HCT116 (cell line): Measurements from ENCODE around the gene OBSCN. TPM values are rescaled to one million over a fixed set of nuclear protein-coding genes. Genes with fewer than 3 reads are reported as not detected.

Experiments used
- ATAC-seq: fragments of 200-7000 bp; cut with Tn5 transposase; 2 replicates; pipeline ENCODE4 v1.9.1; 2020; ENCODE audit warnings: mild to moderate bottlenecking, moderate library complexity
- BruUV-seq: library from RNA; stranded (reverse); fragments of 400-500 nt; replicated peaks from 2 replicates; lab custom pipeline; 2021; lab: Mats Ljungman, UMichigan
- CTCF ChIA-PET: fragments of 300-600 bp; sonication (Branson Sonifier 250); formaldehyde crosslinking; loops from one replicate; lab custom pipeline; 2021; ENCODE audit warnings: antibody characterized with exemption; lab: Charles Lee
- POLR2A ChIA-PET: fragments of 300-600, 350-600 bp; sonication (Branson Sonifier 250); formaldehyde crosslinking; loops from one replicate; lab custom pipeline; 2021; ENCODE audit warnings: antibody characterized with exemption; lab: Charles Lee
- RAD21 ChIA-PET, 2 experiments: fragments of 300-600 bp; sonication (Branson Sonifier 250); formaldehyde crosslinking; loops; one replicate each; lab custom pipeline; 2023; ENCODE audit warnings: low total read pairs in 2 of 2; ENCODE audit not compliant: uncharacterized antibody in 2 of 2, unreplicated experiment in 2 of 2, low non-redundant PET in 1 of 2; lab: Charles Lee
- DNase-seq: peaks from one replicate; pipeline ENCODE4 v3.0.0-alpha.2; 2010; ENCODE audit warnings: low read depth, low spot score
- H2AFZ ChIP-seq: fragments of 200-600 bp; shearing (Covaris generic), sonication (generic); 2 replicates; pipeline ENCODE4 v1.6.1; 2017; ENCODE audit warnings: low read depth, mixed run types, mixed read lengths, antibody characterized with exemption, low read length; ENCODE audit not compliant: poor library complexity, severe bottlenecking
- H3K27ac ChIP-seq: 2 replicates; pipeline ENCODE4 v1.5.1; 2012; ENCODE audit warnings: low read depth, low read length
- H3K27me3 ChIP-seq: fragments of 200-600 bp; sonication (generic); 2 replicates; pipeline ENCODE4 v1.6.1; 2016; ENCODE audit warnings: mixed run types, low read length, mixed read lengths; ENCODE audit not compliant: insufficient read depth
- H3K36me3 ChIP-seq, 2 experiments: fragments of 200-500 bp in 1 of 2; fragments of 200-600 bp in 1 of 2; sonication (Bioruptor generic) in 1 of 2; sonication (generic) in 1 of 2; 2 replicates each; pipeline versions ENCODE4 v1.5.1 to v1.6.1; 2014 to 2016; ENCODE audit warnings: low read length in 2 of 2, inconsistent platforms in 1 of 2, mixed read lengths in 1 of 2, mixed run types in 1 of 2; ENCODE audit not compliant: insufficient read depth in 2 of 2, control insufficient read depth in 1 of 2
- H3K4me1 ChIP-seq, 2 experiments: fragments of 200-600 bp in 1 of 2; sonication (generic) in 1 of 2; 2 replicates each; pipeline versions ENCODE4 v1.5.1 to v1.6.1; 2012 to 2017; ENCODE audit warnings: low read length in 2 of 2, inconsistent platforms in 1 of 2, mild to moderate bottlenecking in 1 of 2, mixed read lengths in 1 of 2, mixed run types in 1 of 2, moderate library complexity in 1 of 2; ENCODE audit not compliant: insufficient read depth in 2 of 2, control insufficient read depth in 1 of 2
- H3K4me2 ChIP-seq: fragments of 200-600 bp; sonication (generic); 2 replicates; pipeline ENCODE4 v1.6.1; 2017; ENCODE audit warnings: mixed run types, low read length, mixed read lengths
- H3K4me3 ChIP-seq, 2 experiments: fragments of 200-600 bp in 1 of 2; sonication (generic) in 1 of 2; replicated peaks in 1 of 2; 2 replicates each; pipeline ENCODE4 v1.5.1; 2011 to 2016; ENCODE audit warnings: low read length in 2 of 2, control low read depth in 1 of 2, low read depth in 1 of 2, mild to moderate bottlenecking in 1 of 2, mixed read lengths in 1 of 2, mixed run types in 1 of 2
- H3K79me2 ChIP-seq: fragments of 200-600 bp; sonication (generic); 2 replicates; pipeline ENCODE4 v1.6.1; 2017; ENCODE audit warnings: mild to moderate bottlenecking, mixed run types, low read length, moderate library complexity, mixed read lengths; ENCODE audit not compliant: insufficient read depth
- H3K9ac ChIP-seq: fragments of 200-600 bp; sonication (generic); 2 replicates; pipeline ENCODE4 v1.6.1; 2016; ENCODE audit warnings: low read length, mixed read lengths
- H3K9me2 ChIP-seq: fragments of 200-600 bp; sonication (generic), shearing (Covaris generic); 2 replicates; pipeline ENCODE4 v1.6.1; 2017; ENCODE audit warnings: mixed run types, mild to moderate bottlenecking, moderate library complexity; ENCODE audit not compliant: insufficient read depth
- H3K9me3 ChIP-seq, 2 experiments: fragments of 200-500 bp in 1 of 2; fragments of 200-600 bp in 1 of 2; sonication (Bioruptor generic) in 1 of 2; sonication (generic) in 1 of 2; 2 replicates each; pipeline ENCODE4 v1.6.1; 2014 to 2017; ENCODE audit warnings: low read length in 2 of 2, mixed read lengths in 2 of 2, inconsistent platforms in 1 of 2, low read depth in 1 of 2, mild to moderate bottlenecking in 1 of 2, mixed run types in 1 of 2, moderate library complexity in 1 of 2; ENCODE audit not compliant: control insufficient read depth in 1 of 2, insufficient read depth in 1 of 2
- H4K20me1 ChIP-seq: fragments of 200-600 bp; sonication (generic), shearing (Covaris generic); 2 replicates; pipeline ENCODE4 v1.6.1; 2017; ENCODE audit warnings: mixed run types, mild to moderate bottlenecking, moderate library complexity; ENCODE audit not compliant: insufficient read depth
- CBX3 ChIP-seq: IDR thresholded peaks from 2 replicates; pipeline ENCODE4 v1.6.1; 2012; ENCODE audit warnings: low read depth
- CEBPB ChIP-seq: IDR thresholded peaks from 2 replicates; pipeline ENCODE4 v1.6.1; 2012; ENCODE audit warnings: low read depth
- EGR1 ChIP-seq: IDR thresholded peaks from 2 replicates; pipeline ENCODE4 v1.6.1; 2012; ENCODE audit warnings: low read depth
- ELF1 ChIP-seq: IDR thresholded peaks from 2 replicates; pipeline ENCODE4 v1.6.1; 2012; ENCODE audit warnings: low read depth, borderline replicate concordance
- EZH2 ChIP-seq: fragments of 200-600 bp; sonication (generic); IDR thresholded peaks from 2 replicates; pipeline ENCODE4 v1.6.1; 2017; ENCODE audit warnings: antibody characterized with exemption, mixed run types
- EZH2phosphoT487 ChIP-seq: fragments of 200-600 bp; IDR thresholded peaks from 2 replicates; pipeline ENCODE4 v1.6.1; 2018; ENCODE audit warnings: antibody characterized with exemption, borderline replicate concordance
- JUND ChIP-seq: IDR thresholded peaks from 2 replicates; pipeline ENCODE4 v1.6.1; 2012
- POLR2A ChIP-seq: IDR thresholded peaks from 2 replicates; pipeline ENCODE4 v1.7.0; 2011; ENCODE audit warnings: borderline replicate concordance; ENCODE audit not compliant: insufficient read depth, insufficient read length; ENCODE audit errors: extremely low read depth
- POLR2AphosphoS5 ChIP-seq: IDR thresholded peaks from 2 replicates; pipeline ENCODE4 v1.6.1; 2011; ENCODE audit warnings: mild to moderate bottlenecking, low read depth, low read length, moderate library complexity
- RAD21 ChIP-seq: IDR thresholded peaks from 2 replicates; pipeline ENCODE4 v1.6.1; 2012; ENCODE audit warnings: low read depth, mild to moderate bottlenecking
- SIN3A ChIP-seq: IDR thresholded peaks from 2 replicates; pipeline ENCODE4 v1.6.1; 2012; ENCODE audit warnings: low read depth
- SP1 ChIP-seq: IDR thresholded peaks from 2 replicates; pipeline ENCODE4 v1.6.1; 2012; ENCODE audit warnings: low read depth
- TCF7L2 ChIP-seq: IDR thresholded peaks from 2 replicates; pipeline ENCODE4 v1.7.0; 2011; ENCODE audit warnings: borderline replicate concordance, inconsistent platforms; ENCODE audit not compliant: insufficient read depth, insufficient read length; ENCODE audit errors: extremely low read depth
- YY1 ChIP-seq: IDR thresholded peaks from 2 replicates; pipeline ENCODE4 v1.6.1; 2011; ENCODE audit warnings: low read length, low read depth, moderate library complexity, mild to moderate bottlenecking; ENCODE audit not compliant: insufficient replicate concordance; ENCODE audit errors: extremely low read depth
- intact Hi-C: fragments of 100-400 bp; cut with micrococcal nuclease; formaldehyde crosslinking; loops from 2 replicates; pipeline ENCODE4 v1.10.0; 2022
- total RNA-seq: library from RNA; stranded (reverse); gene quantifications from one replicate; pipeline ENCODE4 v1.2.1, GENCODE V29; 2021; ENCODE audit not compliant: unreplicated experiment
- TF ChIP-seq, protein P1 (sequence below): IDR thresholded peaks from 2 replicates; pipeline ENCODE4 v1.6.1; 2011; ENCODE audit warnings: mild to moderate bottlenecking, low read length, moderate library complexity; ENCODE audit not compliant: insufficient replicate concordance; ENCODE audit errors: extremely low read depth
- TF ChIP-seq, protein P2 (sequence below): IDR thresholded peaks from 2 replicates; pipeline ENCODE4 v1.6.1; 2012
- TF ChIP-seq, protein P3 (sequence below): IDR thresholded peaks from 2 replicates; pipeline ENCODE4 v1.6.1; 2012; ENCODE audit warnings: low read depth

OBSCN gene
- total RNA-seq, 1 experiment from 2014 or later, result 16.6 TPM

DNA sequence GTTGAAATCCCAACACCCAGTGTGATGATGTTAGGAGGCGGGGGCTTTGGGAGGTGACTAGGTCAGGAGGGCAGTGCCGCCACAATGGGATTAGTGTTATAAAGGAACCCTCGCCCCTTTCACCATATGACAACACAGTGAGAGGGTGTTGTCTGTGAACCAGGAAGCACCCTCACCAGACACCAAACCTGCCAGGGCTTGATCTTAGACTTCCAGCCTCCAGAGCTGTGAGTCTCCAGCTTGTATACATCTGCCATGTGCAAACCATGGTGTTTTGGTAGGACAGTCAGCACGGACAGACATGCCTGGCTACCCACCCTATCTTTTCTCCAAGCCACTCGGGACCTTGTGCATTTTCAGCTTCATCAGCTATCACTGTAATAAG, 194.8 kb downstream of the OBSCN start:
- TF ChIP-seq, protein P1, sequence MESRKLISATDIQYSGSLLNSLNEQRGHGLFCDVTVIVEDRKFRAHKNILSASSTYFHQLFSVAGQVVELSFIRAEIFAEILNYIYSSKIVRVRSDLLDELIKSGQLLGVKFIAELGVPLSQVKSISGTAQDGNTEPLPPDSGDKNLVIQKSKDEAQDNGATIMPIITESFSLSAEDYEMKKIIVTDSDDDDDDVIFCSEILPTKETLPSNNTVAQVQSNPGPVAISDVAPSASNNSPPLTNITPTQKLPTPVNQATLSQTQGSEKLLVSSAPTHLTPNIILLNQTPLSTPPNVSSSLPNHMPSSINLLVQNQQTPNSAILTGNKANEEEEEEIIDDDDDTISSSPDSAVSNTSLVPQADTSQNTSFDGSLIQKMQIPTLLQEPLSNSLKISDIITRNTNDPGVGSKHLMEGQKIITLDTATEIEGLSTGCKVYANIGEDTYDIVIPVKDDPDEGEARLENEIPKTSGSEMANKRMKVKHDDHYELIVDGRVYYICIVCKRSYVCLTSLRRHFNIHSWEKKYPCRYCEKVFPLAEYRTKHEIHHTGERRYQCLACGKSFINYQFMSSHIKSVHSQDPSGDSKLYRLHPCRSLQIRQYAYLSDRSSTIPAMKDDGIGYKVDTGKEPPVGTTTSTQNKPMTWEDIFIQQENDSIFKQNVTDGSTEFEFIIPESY, result no peak
- no peak for TF ChIP-seq TCF7L2
- TF ChIP-seq POLR2A, result no peak
- TF ChIP-seq EGR1, result no peak
- TF ChIP-seq, protein P2, sequence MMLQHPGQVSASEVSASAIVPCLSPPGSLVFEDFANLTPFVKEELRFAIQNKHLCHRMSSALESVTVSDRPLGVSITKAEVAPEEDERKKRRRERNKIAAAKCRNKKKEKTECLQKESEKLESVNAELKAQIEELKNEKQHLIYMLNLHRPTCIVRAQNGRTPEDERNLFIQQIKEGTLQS, result no peak
- no peak for TF ChIP-seq EZH2
- no peak for TF ChIP-seq EZH2phosphoT487
- TF ChIP-seq, protein P3, sequence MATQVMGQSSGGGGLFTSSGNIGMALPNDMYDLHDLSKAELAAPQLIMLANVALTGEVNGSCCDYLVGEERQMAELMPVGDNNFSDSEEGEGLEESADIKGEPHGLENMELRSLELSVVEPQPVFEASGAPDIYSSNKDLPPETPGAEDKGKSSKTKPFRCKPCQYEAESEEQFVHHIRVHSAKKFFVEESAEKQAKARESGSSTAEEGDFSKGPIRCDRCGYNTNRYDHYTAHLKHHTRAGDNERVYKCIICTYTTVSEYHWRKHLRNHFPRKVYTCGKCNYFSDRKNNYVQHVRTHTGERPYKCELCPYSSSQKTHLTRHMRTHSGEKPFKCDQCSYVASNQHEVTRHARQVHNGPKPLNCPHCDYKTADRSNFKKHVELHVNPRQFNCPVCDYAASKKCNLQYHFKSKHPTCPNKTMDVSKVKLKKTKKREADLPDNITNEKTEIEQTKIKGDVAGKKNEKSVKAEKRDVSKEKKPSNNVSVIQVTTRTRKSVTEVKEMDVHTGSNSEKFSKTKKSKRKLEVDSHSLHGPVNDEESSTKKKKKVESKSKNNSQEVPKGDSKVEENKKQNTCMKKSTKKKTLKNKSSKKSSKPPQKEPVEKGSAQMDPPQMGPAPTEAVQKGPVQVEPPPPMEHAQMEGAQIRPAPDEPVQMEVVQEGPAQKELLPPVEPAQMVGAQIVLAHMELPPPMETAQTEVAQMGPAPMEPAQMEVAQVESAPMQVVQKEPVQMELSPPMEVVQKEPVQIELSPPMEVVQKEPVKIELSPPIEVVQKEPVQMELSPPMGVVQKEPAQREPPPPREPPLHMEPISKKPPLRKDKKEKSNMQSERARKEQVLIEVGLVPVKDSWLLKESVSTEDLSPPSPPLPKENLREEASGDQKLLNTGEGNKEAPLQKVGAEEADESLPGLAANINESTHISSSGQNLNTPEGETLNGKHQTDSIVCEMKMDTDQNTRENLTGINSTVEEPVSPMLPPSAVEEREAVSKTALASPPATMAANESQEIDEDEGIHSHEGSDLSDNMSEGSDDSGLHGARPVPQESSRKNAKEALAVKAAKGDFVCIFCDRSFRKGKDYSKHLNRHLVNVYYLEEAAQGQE, result no peak
- TF ChIP-seq JUND, result no peak
- TF ChIP-seq SIN3A, result no peak
- no peak for TF ChIP-seq CBX3
- TF ChIP-seq YY1, result no peak
- no peak for TF ChIP-seq CEBPB
- TF ChIP-seq RAD21, result no peak
- no peak for TF ChIP-seq ELF1
- no peak for TF ChIP-seq POLR2AphosphoS5
- TF ChIP-seq SP1, result no peak
- H3K36me3 ChIP-seq, result peaks cover 19 to 35% of the 10 kb centered on the region in 2 experiments; a peak in 3 of 4 replicates
- H3K9me2 ChIP-seq, result no peaks in the 10 kb centered on the region
- DNase-seq (no peak), ATAC-seq (no peak)
- H3K9ac ChIP-seq, result no peak overlapping the region
- H4K20me1 ChIP-seq, result no peaks in the 10 kb centered on the region
- H3K27me3 ChIP-seq, result no peaks in the 10 kb centered on the region
- H3K9me3 ChIP-seq, result no peaks in the 10 kb centered on the region
- no TSS peak for BruUV-seq
- POLR2A ChIA-PET, result interaction anchor here (0.7 to 1.6 kb wide), 2 partner anchors 10 to 55 kb away, joined by 3 read pairs; a partner anchor contains a TSS
- H3K4me3 ChIP-seq, result no peak overlapping the region
- H3K27ac ChIP-seq, result no peak overlapping the region
- peaks cover 5 to 16% of the 10 kb centered on the region in 2 experiments; a peak in 3 of 4 replicates for H3K4me1 ChIP-seq
- H2AFZ ChIP-seq, result no peak overlapping the region
- H3K4me2 ChIP-seq, result no peak overlapping the region
- RAD21 ChIA-PET, result no interaction called here
- intact Hi-C loops, result no loop called here
- peaks cover 71% of the 10 kb centered on the region for H3K79me2 ChIP-seq
- CTCF ChIA-PET, result interaction anchor here (1.3 kb wide), 1 partner anchor 9 kb away, joined by 3 read pairs; no protein-coding TSS in a partner anchor
